Liver (tissue), 9 donors: ENCODE measurements around the gene BTG2. TPM values are rescaled to one million over a fixed set of nuclear protein-coding genes. Genes with fewer than 3 reads are reported as not detected.

Experiments used
- DNase-seq: peaks from one replicate; pipeline ENCODE4 v3.0.0-alpha.2; 2017; ENCODE audit warnings: low spot score
- H3K27ac ChIP-seq, 2 donors: one replicate each; pipeline ENCODE4 v1.7.0; 2013; ENCODE audit warnings: inconsistent platforms in 2 of 2, low read length in 2 of 2, control low read depth in 1 of 2, low read depth in 1 of 2, mild to moderate bottlenecking in 1 of 2
- H3K27me3 ChIP-seq, 4 donors: one replicate each; pipeline versions ENCODE4 v1.6.1 to v1.7.0; 2013; ENCODE audit warnings: low read length in 3 of 4, inconsistent platforms in 1 of 4, mild to moderate bottlenecking in 1 of 4, moderate library complexity in 1 of 4; ENCODE audit not compliant: control insufficient read depth in 4 of 4, insufficient read depth in 4 of 4
- H3K36me3 ChIP-seq, 4 donors: one replicate each; pipeline versions ENCODE4 v1.6.1 to v1.7.0; 2013; ENCODE audit warnings: low read length in 3 of 4, mild to moderate bottlenecking in 3 of 4, low read depth in 1 of 4, moderate library complexity in 1 of 4; ENCODE audit not compliant: control insufficient read depth in 4 of 4, insufficient read depth in 3 of 4
- H3K4me1 ChIP-seq, 4 donors: one replicate each; pipeline versions ENCODE4 v1.6.1 to v1.7.0; 2013; ENCODE audit warnings: low read length in 3 of 4, mild to moderate bottlenecking in 3 of 4, moderate library complexity in 1 of 4; ENCODE audit not compliant: control insufficient read depth in 4 of 4, insufficient read depth in 4 of 4
- H3K4me3 ChIP-seq, 3 donors: one replicate each; pipeline versions ENCODE4 v1.6.1 to v1.7.0; 2013; ENCODE audit warnings: low read length in 3 of 3, control low read depth in 1 of 3, low read depth in 1 of 3, mild to moderate bottlenecking in 1 of 3
- H3K9ac ChIP-seq, 2 donors: one replicate each; pipeline ENCODE4 v1.7.0; 2013; ENCODE audit warnings: low read length in 2 of 2, mild to moderate bottlenecking in 2 of 2, moderate library complexity in 2 of 2, control low read depth in 1 of 2, low read depth in 1 of 2
- H3K9me3 ChIP-seq, 4 donors: one replicate each; pipeline versions ENCODE4 v1.6.1 to v1.7.0; 2013; ENCODE audit warnings: low read length in 3 of 4; ENCODE audit not compliant: control insufficient read depth in 4 of 4
- ATF3 ChIP-seq: IDR thresholded peaks from 2 replicates; pipeline ENCODE4 v1.6.1; 2016; ENCODE audit warnings: antibody characterized with exemption
- CTCF ChIP-seq: fragments of 150-350 bp; IDR thresholded peaks from 2 replicates; pipeline ENCODE4 v1.5.1; 2017; ENCODE audit warnings: improper control_type of control experiment, low read depth, low read length; ENCODE audit not compliant: missing input control
- EGR1 ChIP-seq, 2 donors: IDR thresholded peaks; 2 replicates each; pipeline ENCODE4 v1.6.1; 2016 to 2018; ENCODE audit warnings: antibody characterized with exemption in 2 of 2, low read depth in 2 of 2
- FOXA1 ChIP-seq: IDR thresholded peaks from 2 replicates; pipeline ENCODE4 v1.6.1; 2016; ENCODE audit warnings: antibody characterized with exemption
- GABPA ChIP-seq, 2 donors: IDR thresholded peaks in 1 of 2; conservative IDR thresholded peaks in 1 of 2; 2 replicates each; pipeline ENCODE4 v1.6.1; 2016; ENCODE audit warnings: antibody characterized with exemption in 2 of 2, mild to moderate bottlenecking in 1 of 2, moderate library complexity in 1 of 2
- HNF4A ChIP-seq, 2 donors: conservative IDR thresholded peaks; 2 replicates each; pipeline ENCODE4 v1.6.1; 2016; ENCODE audit warnings: antibody characterized with exemption in 2 of 2, mild to moderate bottlenecking in 2 of 2
- HNF4G ChIP-seq: IDR thresholded peaks from 2 replicates; pipeline ENCODE4 v1.6.1; 2016; ENCODE audit warnings: antibody characterized with exemption
- JUND ChIP-seq, 2 donors: IDR thresholded peaks; 2 replicates each; pipeline ENCODE4 v1.6.1; 2016; ENCODE audit warnings: antibody characterized with exemption in 2 of 2
- MAX ChIP-seq: IDR thresholded peaks from 2 replicates; pipeline ENCODE4 v1.6.1; 2016; ENCODE audit warnings: antibody characterized with exemption
- NR2F2 ChIP-seq: IDR thresholded peaks from 2 replicates; pipeline ENCODE4 v1.6.1; 2016; ENCODE audit warnings: antibody characterized with exemption
- RAD21 ChIP-seq, 2 donors: IDR thresholded peaks; 2 replicates each; pipeline ENCODE4 v1.6.1; 2016; ENCODE audit warnings: antibody characterized with exemption in 2 of 2, mild to moderate bottlenecking in 2 of 2
- REST ChIP-seq: IDR thresholded peaks from 2 replicates; pipeline ENCODE4 v1.6.1; 2016; ENCODE audit warnings: antibody characterized with exemption, mild to moderate bottlenecking
- RXRA ChIP-seq, 2 donors: IDR thresholded peaks; 2 replicates each; pipeline ENCODE4 v1.6.1; 2017 to 2018; ENCODE audit warnings: antibody characterized with exemption in 2 of 2, mild to moderate bottlenecking in 1 of 2
- SP1 ChIP-seq: IDR thresholded peaks from 2 replicates; pipeline ENCODE4 v1.6.1; 2018; ENCODE audit warnings: antibody characterized with exemption, mild to moderate bottlenecking
- TAF1 ChIP-seq: conservative IDR thresholded peaks from 2 replicates; pipeline ENCODE4 v1.6.1; 2016; ENCODE audit warnings: antibody characterized with exemption, mild to moderate bottlenecking
- YY1 ChIP-seq: IDR thresholded peaks from 2 replicates; pipeline ENCODE4 v1.6.1; 2016; ENCODE audit warnings: antibody characterized with exemption, mild to moderate bottlenecking
- ZBTB33 ChIP-seq: IDR thresholded peaks from 2 replicates; pipeline ENCODE4 v1.6.1; 2016; ENCODE audit warnings: antibody characterized with exemption
- WGBS: extraction: QIAGEN DNeasy Blood & Tissue Kit; methylation state at CpG from one replicate; pipeline ENCODE4 v1.1.7; 2013; 5-methylcytosine and 5-hydroxymethylcytosine counted together
- polyA plus RNA-seq, 2 donors: library from polyadenylated mRNA; stranded (reverse) in 1 of 2; unstranded in 1 of 2; fragments of 200-250 nt in 1 of 2; fragments of >200 nt in 1 of 2; fragmentation: Nextera tagmentation in 1 of 2; extraction: Ambion mirVana in 1 of 2; gene quantifications; one replicate each; pipeline versions ENCODE4 v1.2.1 to v1.2.3, GENCODE V29; 2013 to 2015
- total RNA-seq, 2 donors: library from RNA; depleted of rRNA; stranded (reverse); fragments of >200 nt; gene quantifications; one replicate each; pipeline ENCODE4 v1.2.3, GENCODE V29; 2014
- donor health status: healthy.
- donor health status: healthy.
- donor health status: healthy.
- donor health status: healthy.
- donor health status: healthy.

BTG2 gene
- total and polyA plus RNA-seq, 4 donors, result 3.8 to 52.5 (median 4.8) TPM

- no peak for TF ChIP-seq RAD21 (IDR thresholded peaks at IDR 0.05)
- no peak for TF ChIP-seq NR2F2
- no peak for TF ChIP-seq SP1
- TF ChIP-seq HNF4A (conservative IDR thresholded peaks at IDR 0.05), result no peak
- no peak for TF ChIP-seq EGR1 (IDR thresholded peaks at IDR 0.05; ENCODE audit: low read depth in 2 of 2)
- no peak for TF ChIP-seq TAF1
- no peak for TF ChIP-seq GABPA (IDR thresholded peaks at IDR 0.05 in 1 of 2, conservative IDR thresholded peaks at IDR 0.05 in 1 of 2)
- no peak for TF ChIP-seq HNF4G
- no peak for TF ChIP-seq YY1
- TF ChIP-seq MAX, result no peak
- TF ChIP-seq FOXA1, result no peak
- TF ChIP-seq ATF3, result no peak
Measured at GRCh38 chr1:203295796-203296195, 9.5 kb upstream of the BTG2 start (continued).

GRCh38 chr1:203296460-203297073 lies 8.8 kb upstream of the BTG2 start:
- Histone ChIP-seq H3K9me3 (no peaks in the 10 kb centered on the region), H3K27me3 (no peaks in the 10 kb centered on the region), H3K9ac (no peak overlapping the region), H3K4me1 (peaks cover 0 to 3% (median under 1%) of the 10 kb centered on the region in 4 donors), H3K4me3 (no peak overlapping the region), H3K27ac (no peak overlapping the region), H3K36me3 (no peaks in the 10 kb centered on the region)
- WGBS, result 90% methylated on average over 7 of the region's 7 CpGs
- no peak for TF ChIP-seq RAD21 (IDR thresholded peaks at IDR 0.05)
- no peak for TF ChIP-seq HNF4G
- no peak for TF ChIP-seq ATF3
- no peak for TF ChIP-seq EGR1 (IDR thresholded peaks at IDR 0.05; ENCODE audit: low read depth in 2 of 2)
- no peak for TF ChIP-seq JUND (IDR thresholded peaks at IDR 0.05)
- TF ChIP-seq YY1, result no peak
- no peak for TF ChIP-seq FOXA1
- TF ChIP-seq NR2F2, result no peak
- no peak for TF ChIP-seq TAF1
- no peak for TF ChIP-seq HNF4A (conservative IDR thresholded peaks at IDR 0.05)
- DNase-seq, result no peak

- TF ChIP-seq ATF3 (no peak), HNF4G (no peak), JUND (IDR thresholded peaks at IDR 0.05) (no peak), RAD21 (IDR thresholded peaks at IDR 0.05) (no peak), YY1 (no peak), EGR1 (IDR thresholded peaks at IDR 0.05; ENCODE audit: low read depth in 2 of 2) (no peak), TAF1 (no peak), MAX (no peak), CTCF (no peak), FOXA1 (no peak), REST (no peak), HNF4A (conservative IDR thresholded peaks at IDR 0.05) (no peak), RXRA (IDR thresholded peaks at IDR 0.05) (no peak), ZBTB33 (no peak), GABPA (IDR thresholded peaks at IDR 0.05 in 1 of 2, conservative IDR thresholded peaks at IDR 0.05 in 1 of 2) (no peak)
- Histone ChIP-seq H3K27me3 (no peaks in the 10 kb centered on the region), H3K9me3 (no peaks in the 10 kb centered on the region), H3K4me1 (no peaks in the 10 kb centered on the region), H3K9ac (no peak overlapping the region), H3K4me3 (no peak overlapping the region), H3K27ac (no peak overlapping the region), H3K36me3 (no peaks in the 10 kb centered on the region)
- 86% methylated on average over 4 of the region's 4 CpGs for WGBS
- no peak for DNase-seq
Measured at GRCh38 chr1:203299169-203299568, 6.2 kb upstream of the BTG2 start.
